T47D (cell line): ENCODE data around the gene LRP1.

Source experiments
- DNase-seq, 2 experiments: peaks; one replicate each; pipeline versions ENCODE4 v3.0.0 to v3.0.0-alpha.2; 2011 to 2012; ENCODE audit warnings: low read depth in 1 of 2, low spot score in 1 of 2
- JUND ChIP-seq: IDR thresholded peaks from 2 replicates; pipeline ENCODE4 v1.6.1; 2012; ENCODE audit warnings: low read depth
- in situ Hi-C: cut with HindIII; loops from 2 replicates; pipeline ENCODE4 v1.10.0; 2016; ENCODE audit warnings: low sequenced_read_pairs, low pct_unique_long_range_greater_than_20kb

Gene LRP1

GRCh38 chr12:57238854-57239554 is 110.7 kb downstream of the LRP1 start:
- in situ Hi-C loops, result no loop called here
- DNase-seq, result peak; percentile 90 to 95
- no peak for TF ChIP-seq JUND

- TF ChIP-seq JUND, result no peak
- in situ Hi-C loops, result no loop called here
- no peak for DNase-seq
Observed at GRCh38 chr12:57239587-57240065, 111.3 kb downstream of the LRP1 start.

- no peak for TF ChIP-seq JUND
- DNase-seq, result peak; percentile 79 to 84
- in situ Hi-C loops, result no loop called here
Observed at GRCh38 chr12:57240066-57240921, 112.0 kb downstream of the LRP1 start.

DNA sequence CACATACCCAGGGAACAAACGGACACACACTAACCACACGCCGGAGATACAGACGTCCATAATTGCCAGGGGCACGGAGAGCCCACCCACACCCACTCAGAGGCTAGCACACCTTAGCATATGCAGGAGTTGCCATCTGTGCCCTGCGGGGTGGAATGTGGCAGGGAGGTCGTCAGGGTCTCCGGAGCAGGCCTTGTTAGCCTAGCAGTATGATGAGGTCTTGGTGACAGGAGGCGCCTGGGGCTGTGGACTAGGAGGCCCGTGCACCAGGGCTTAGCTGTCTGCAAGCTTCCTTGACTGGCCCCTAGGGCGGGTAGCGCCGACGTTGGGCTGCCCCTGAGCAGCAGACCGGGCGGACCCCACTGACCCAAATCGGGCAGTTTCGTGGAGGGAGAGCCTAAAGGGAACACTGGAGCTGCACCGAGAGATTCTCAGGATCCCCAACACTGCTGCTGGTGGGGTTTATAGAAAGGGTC is 112.7 kb downstream of the LRP1 start:
- no peak for DNase-seq
- no peak for TF ChIP-seq JUND
- in situ Hi-C loops, result no loop called here

GRCh38 chr12:57241402-57242310 is 113.4 kb downstream of the LRP1 start:
- in situ Hi-C loops, result no loop called here
- TF ChIP-seq JUND, result no peak
- no peak for DNase-seq

DNA sequence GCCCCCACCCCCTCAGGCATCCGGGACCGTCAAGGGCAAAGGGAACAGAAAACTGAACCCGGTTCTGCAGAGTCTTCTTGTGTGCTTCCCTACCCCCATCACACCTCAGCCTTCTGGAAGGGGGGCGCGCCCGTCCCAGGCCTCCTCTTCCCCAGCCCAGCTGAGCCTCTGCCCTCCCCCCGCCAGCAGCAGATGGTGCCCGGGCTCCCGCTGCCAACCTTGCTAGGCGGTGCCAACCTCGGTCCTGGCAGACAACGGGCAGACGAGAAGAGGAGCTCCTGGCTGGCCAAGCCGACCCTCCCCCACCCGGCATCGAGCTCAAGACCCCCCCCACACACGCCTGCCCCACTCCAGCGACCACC is 114.0 kb downstream of the LRP1 start:
- peak in 1 of 2 experiments; percentile 84 for DNase-seq
- in situ Hi-C loops, result no loop called here
- no peak for TF ChIP-seq JUND

GRCh38 chr12:57242691-57243454 is 114.6 kb downstream of the LRP1 start:
- no peak for TF ChIP-seq JUND
- in situ Hi-C loops, result no loop called here
- DNase-seq, result peak; percentile 93 to 95

DNA sequence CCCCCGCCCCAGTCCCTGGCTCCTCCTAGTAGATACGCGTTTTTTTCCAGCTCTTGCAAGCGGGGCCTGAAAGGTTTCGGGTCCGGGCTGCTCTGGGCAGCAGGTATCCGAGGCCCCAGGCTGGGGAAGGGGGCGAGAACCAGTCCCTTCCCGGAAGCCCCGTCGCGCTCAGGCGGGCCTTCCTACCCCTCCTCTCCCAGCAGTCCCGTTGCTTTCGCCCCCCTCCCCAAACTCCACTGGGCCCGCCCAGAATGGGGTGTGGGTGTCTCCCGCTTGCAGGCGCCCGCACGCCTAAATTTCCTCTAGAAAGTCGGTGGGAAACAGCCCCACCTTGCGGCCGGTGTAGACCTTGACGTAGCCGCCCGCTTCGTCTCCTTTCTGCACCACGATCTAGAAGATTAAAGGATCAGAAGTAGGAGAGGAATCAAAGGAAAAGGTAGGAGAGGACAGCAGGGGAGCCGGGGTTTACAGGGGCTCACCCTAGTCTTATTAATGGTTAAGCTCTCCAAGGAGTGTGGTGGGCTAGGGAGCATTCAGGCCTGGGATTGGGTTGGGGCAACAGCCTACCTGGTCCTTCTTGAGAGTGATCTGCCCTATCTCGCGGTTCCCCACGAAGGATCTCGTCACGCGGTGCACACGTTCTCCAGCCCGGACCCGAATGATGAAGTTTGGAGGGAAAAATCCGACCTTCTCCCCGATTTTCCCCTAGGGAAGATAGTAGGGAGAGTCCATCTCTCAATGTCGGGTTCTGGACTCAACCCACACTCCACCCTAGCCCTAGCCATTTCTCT is 115.4 kb downstream of the LRP1 start:
- in situ Hi-C loops, result no loop called here
- TF ChIP-seq JUND, result no peak
- peak; percentile 91 to 93 for DNase-seq

GRCh38 chr12:57244312-57244696 is 116.0 kb downstream of the LRP1 start:
- DNase-seq, result no peak
- in situ Hi-C loops, result no loop called here
- TF ChIP-seq JUND, result no peak

GRCh38 chr12:57247041-57247440 is 118.8 kb downstream of the LRP1 start:
- DNase-seq, result no peak
- in situ Hi-C loops, result no loop called here
- no peak for TF ChIP-seq JUND

GRCh38 chr12:57248934-57249742 is 120.9 kb downstream of the LRP1 start:
- in situ Hi-C loops, result no loop called here
- no peak for TF ChIP-seq JUND
- DNase-seq, result no peak
